ENCODE data around the gene SDR39U1.
"Not testable (repeated sequence)": the region's sequence is repeated elsewhere in the genome, so short reads cannot be mapped to it uniquely, and the experiment has no call there.

SDR39U1 gene

GRCh38 chr14:24463017-24463883 lies 20.7 kb upstream of the SDR39U1 start:
- Mint-ChIP-seq H3K36me3 (ENCODE audit: low read depth) (no peaks in the 10 kb centered on the region), H3K27ac (no peak overlapping the region), H3K9me3 (no peaks in the 10 kb centered on the region), H3K4me3 (no peak overlapping the region), H3K4me1 (ENCODE audit: low read depth) (no peaks in the 10 kb centered on the region), H3K27me3 (no peaks in the 10 kb centered on the region)
- intact Hi-C loops (cut with micrococcal nuclease) = no loop called here

GRCh38 chr14:24461336-24461735 lies 18.8 kb upstream of the SDR39U1 start:
- no peak overlapping the region for H3K4me3 Mint-ChIP-seq
- H3K4me1 Mint-ChIP-seq (ENCODE audit: low read depth) = no peaks in the 10 kb centered on the region
- intact Hi-C loops (cut with micrococcal nuclease) = no loop called here
- H3K9me3 Mint-ChIP-seq = no peaks in the 10 kb centered on the region
- no peak overlapping the region for H3K27ac Mint-ChIP-seq
- no peaks in the 10 kb centered on the region for H3K27me3 Mint-ChIP-seq
- no peaks in the 10 kb centered on the region for H3K36me3 Mint-ChIP-seq (ENCODE audit: low read depth)

GRCh38 chr14:24459331-24459730 lies 16.8 kb upstream of the SDR39U1 start:
- H3K36me3 Mint-ChIP-seq (ENCODE audit: low read depth) = no peaks in the 10 kb centered on the region
- intact Hi-C loops (cut with micrococcal nuclease) = no loop called here
- peaks cover 2% of the 10 kb centered on the region for H3K9me3 Mint-ChIP-seq
- no peaks in the 10 kb centered on the region for H3K27me3 Mint-ChIP-seq
- no peaks in the 10 kb centered on the region for H3K4me1 Mint-ChIP-seq (ENCODE audit: low read depth)
- H3K4me3 Mint-ChIP-seq = no peak overlapping the region
- no peak overlapping the region for H3K27ac Mint-ChIP-seq

GRCh38 chr14:24458736-24459135 lies 16.2 kb upstream of the SDR39U1 start:
- Mint-ChIP-seq H3K4me1 (ENCODE audit: low read depth) (no peaks in the 10 kb centered on the region), H3K36me3 (ENCODE audit: low read depth) (peaks cover 6% of the 10 kb centered on the region), H3K9me3 (peaks cover 8% of the 10 kb centered on the region), H3K27ac (no peak overlapping the region), H3K4me3 (no peak overlapping the region), H3K27me3 (no peaks in the 10 kb centered on the region)
- intact Hi-C loops (cut with micrococcal nuclease) = no loop called here

GRCh38 chr14:24456980-24457379 lies 14.4 kb upstream of the SDR39U1 start:
- H3K27ac Mint-ChIP-seq = no peak overlapping the region
- intact Hi-C loops (cut with micrococcal nuclease) = no loop called here

GRCh38 chr14:24450828-24451227 lies 8.3 kb upstream of the SDR39U1 start:
- H3K4me1 Mint-ChIP-seq (ENCODE audit: low read depth); intact Hi-C loops (cut with micrococcal nuclease); H3K27ac Mint-ChIP-seq; H3K27me3 Mint-ChIP-seq; H3K4me3 Mint-ChIP-seq: not testable (repeated sequence)
- Mint-ChIP-seq H3K36me3 (ENCODE audit: low read depth) (peaks cover 30% of the 10 kb centered on the region), H3K9me3 (peaks cover 25% of the 10 kb centered on the region)

More at GRCh38 chr14:24456980-24457379, 14.4 kb upstream of the SDR39U1 start:
- peaks cover 23% of the 10 kb centered on the region for H3K36me3 Mint-ChIP-seq (ENCODE audit: low read depth)
- no peak overlapping the region for H3K4me3 Mint-ChIP-seq
- H3K27me3 Mint-ChIP-seq = no peaks in the 10 kb centered on the region
- peaks cover 25% of the 10 kb centered on the region for H3K9me3 Mint-ChIP-seq
- H3K4me1 Mint-ChIP-seq (ENCODE audit: low read depth) = no peaks in the 10 kb centered on the region

- H3K27ac Mint-ChIP-seq = peak overlapping the region; percentile 99
- H3K36me3 Mint-ChIP-seq (ENCODE audit: low read depth) = peaks cover 40% of the 10 kb centered on the region
- intact Hi-C loops (cut with micrococcal nuclease) = no loop called here
- peak overlapping the region; percentile 87 for H3K4me3 Mint-ChIP-seq
- H3K4me1 Mint-ChIP-seq (ENCODE audit: low read depth) = peaks cover 51% of the 10 kb centered on the region
- H3K27me3 Mint-ChIP-seq = no peaks in the 10 kb centered on the region
- H3K9me3 Mint-ChIP-seq = peaks cover 10% of the 10 kb centered on the region
These were observed 583 bp upstream of the SDR39U1 start for GRCh38 chr14:24443053-24443665.

- peak overlapping the region; percentile 99 for H3K27ac Mint-ChIP-seq
- peaks cover 53% of the 10 kb centered on the region for H3K36me3 Mint-ChIP-seq (ENCODE audit: low read depth)
- H3K27me3 Mint-ChIP-seq = no peaks in the 10 kb centered on the region
- peaks cover 64% of the 10 kb centered on the region for H3K4me1 Mint-ChIP-seq (ENCODE audit: low read depth)
- intact Hi-C loops (cut with micrococcal nuclease) = no loop called here
- H3K4me3 Mint-ChIP-seq = peak overlapping the region; percentile 87
- H3K9me3 Mint-ChIP-seq = peaks cover 10% of the 10 kb centered on the region
These were observed 704 bp downstream of the SDR39U1 start for GRCh38 chr14:24441904-24442239.

GRCh38 chr14:24441485-24441884 lies 1.1 kb downstream of the SDR39U1 start:
- Mint-ChIP-seq H3K9me3 (peaks cover 10% of the 10 kb centered on the region), H3K4me1 (ENCODE audit: low read depth) (peaks cover 68% of the 10 kb centered on the region), H3K36me3 (ENCODE audit: low read depth) (peaks cover 57% of the 10 kb centered on the region), H3K27ac (peak overlapping the region; percentile 99), H3K27me3 (no peaks in the 10 kb centered on the region), H3K4me3 (peak overlapping the region; percentile 87)
- intact Hi-C loops (cut with micrococcal nuclease) = no loop called here

GRCh38 chr14:24440606-24441399 lies 1.8 kb downstream of the SDR39U1 start:
- Mint-ChIP-seq H3K4me1 (ENCODE audit: low read depth) (peaks cover 75% of the 10 kb centered on the region), H3K27ac (peak overlapping the region; percentile 17), H3K9me3 (peaks cover 10% of the 10 kb centered on the region), H3K27me3 (no peaks in the 10 kb centered on the region), H3K36me3 (ENCODE audit: low read depth) (peaks cover 63% of the 10 kb centered on the region), H3K4me3 (no peak overlapping the region)
- intact Hi-C loops (cut with micrococcal nuclease) = no loop called here

GRCh38 chr14:24439830-24440605 lies 2.6 kb downstream of the SDR39U1 start:
- Mint-ChIP-seq H3K4me1 (ENCODE audit: low read depth) (peaks cover 82% of the 10 kb centered on the region), H3K27me3 (no peaks in the 10 kb centered on the region), H3K9me3 (peaks cover 3% of the 10 kb centered on the region), H3K4me3 (no peak overlapping the region), H3K36me3 (ENCODE audit: low read depth) (peaks cover 71% of the 10 kb centered on the region), H3K27ac (peak overlapping the region; percentile 17)
- intact Hi-C loops (cut with micrococcal nuclease) = no loop called here

GRCh38 chr14:24439257-24439656 lies 3.3 kb downstream of the SDR39U1 start:
- peaks cover 90% of the 10 kb centered on the region for H3K4me1 Mint-ChIP-seq (ENCODE audit: low read depth)
- H3K27ac Mint-ChIP-seq = no peak overlapping the region
- H3K4me3 Mint-ChIP-seq = no peak overlapping the region
- intact Hi-C loops (cut with micrococcal nuclease) = no loop called here
- H3K9me3 Mint-ChIP-seq = no peaks in the 10 kb centered on the region
- peaks cover 79% of the 10 kb centered on the region for H3K36me3 Mint-ChIP-seq (ENCODE audit: low read depth)
- no peaks in the 10 kb centered on the region for H3K27me3 Mint-ChIP-seq

- Mint-ChIP-seq H3K27ac (peak overlapping the region; percentile 82), H3K4me3 (no peak overlapping the region), H3K9me3 (no peaks in the 10 kb centered on the region), H3K27me3 (no peaks in the 10 kb centered on the region), H3K4me1 (ENCODE audit: low read depth) (peaks cover 90% of the 10 kb centered on the region), H3K36me3 (ENCODE audit: low read depth) (peaks cover 85% of the 10 kb centered on the region)
- intact Hi-C loops (cut with micrococcal nuclease) = no loop called here
These were observed 4.1 kb downstream of the SDR39U1 start for GRCh38 chr14:24438223-24439097.

Data from dendritic cell treated with granulocyte-macrophage colony-stimulating factor and Interleukin-4, amounts not matched to agents 40 ng/mL and 50 ng/mL, for 4 days (primary cell).